Measurements from ENCODE around the gene PTGIS.

The PTGIS gene

GRCh38 chr20:49459684-49460083, 108.3 kb downstream of the PTGIS start:
- CTCF ChIA-PET, result interaction anchor here (0.6 to 1.3 kb wide), 2 partner anchors 24 to 1937 kb away, joined by 4 to 6 read pairs; no protein-coding TSS in a partner anchor
- no peak for TF ChIP-seq CTCF (conservative IDR thresholded peaks at IDR 0.05; ENCODE audit: low read depth)
- POLR2A ChIA-PET (ENCODE audit: low non-redundant PET), result no interaction called here
- H3K27ac ChIP-seq, result no peak overlapping the region
- DNase-seq (ENCODE audit: low spot score), result no peak

- DNase-seq (ENCODE audit: low spot score), result no peak
- POLR2A ChIA-PET (ENCODE audit: low non-redundant PET), result no interaction called here
- no peak for TF ChIP-seq CTCF (conservative IDR thresholded peaks at IDR 0.05; ENCODE audit: low read depth)
- no peak overlapping the region for H3K27ac ChIP-seq
- CTCF ChIA-PET, result interaction anchor here (0.6 kb wide), 2 partner anchors 17 to 27 kb away, joined by 4 read pairs; no protein-coding TSS in a partner anchor
These were observed 110.5 kb downstream of the PTGIS start for GRCh38 chr20:49457444-49457843.

- DNase-seq (ENCODE audit: low spot score), result no peak
- no peak overlapping the region for H3K27ac ChIP-seq
- ChIA-PET POLR2A (ENCODE audit: low non-redundant PET) (no interaction called here), CTCF (interaction anchor here (0.7 kb wide), 1 partner anchor 116 kb away, joined by 4 read pairs; no protein-coding TSS in a partner anchor)
- no peak for TF ChIP-seq CTCF (conservative IDR thresholded peaks at IDR 0.05; ENCODE audit: low read depth)
These were observed 111.3 kb downstream of the PTGIS start for GRCh38 chr20:49456646-49457045.

- TF ChIP-seq CTCF (conservative IDR thresholded peaks at IDR 0.05; ENCODE audit: low read depth), result no peak
- POLR2A ChIA-PET (ENCODE audit: low non-redundant PET), result no interaction called here
- CTCF ChIA-PET, result interaction anchor here (0.6 to 0.7 kb wide), 2 partner anchors 37 to 42 kb away, joined by 3 read pairs; no protein-coding TSS in a partner anchor
- no peak for DNase-seq (ENCODE audit: low spot score)
- H3K27ac ChIP-seq, result no peak overlapping the region
These were observed 112.2 kb downstream of the PTGIS start for GRCh38 chr20:49455691-49456090.
